ENCODE results near the gene FRMD4A. TPM values are rescaled to one million over a fixed set of nuclear protein-coding genes. Genes with fewer than 3 reads are reported as not detected.

FRMD4A gene
- total RNA-seq, 4 donors from 2014 or later: 13.7 to 27.2 (median 19.6) TPM

DNA sequence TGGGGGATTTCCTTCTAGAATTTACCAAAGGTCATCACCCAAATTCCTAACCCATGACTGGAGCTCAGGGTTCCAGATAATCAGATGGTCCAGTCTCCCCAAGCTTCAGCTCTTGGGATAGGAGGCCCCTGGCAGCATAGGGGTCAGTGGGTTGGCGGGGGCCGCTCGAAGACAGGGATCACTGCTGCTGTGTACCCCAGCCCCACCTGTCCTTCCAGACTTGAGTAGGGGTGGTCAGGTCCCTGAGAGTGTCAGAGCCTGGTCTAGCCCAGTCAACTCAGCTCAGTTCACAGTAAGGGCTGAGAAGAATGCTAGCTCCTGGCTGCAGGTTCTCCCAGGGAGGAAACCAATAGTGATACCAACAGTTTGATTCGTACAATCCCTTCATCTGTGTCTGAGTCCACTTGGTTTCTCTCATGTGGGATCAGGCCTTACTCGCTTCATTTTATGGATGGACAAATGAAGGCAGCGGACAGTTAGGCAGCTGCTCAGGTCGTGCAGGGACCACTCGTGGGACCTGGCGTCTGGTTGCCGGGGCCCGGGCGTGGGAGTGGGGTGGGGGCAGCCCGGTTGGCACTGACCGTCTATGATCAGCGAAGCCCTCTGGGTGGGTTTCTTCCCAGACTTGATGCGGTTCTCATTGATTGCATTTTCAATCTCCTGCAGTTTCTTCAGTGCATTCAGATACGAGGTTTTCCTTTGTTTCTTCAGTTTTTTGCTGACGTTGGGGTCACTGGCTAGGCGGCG is 665.0 kb downstream of the FRMD4A start:
- no peak overlapping the region for H3K27ac ChIP-seq
- H3K9me3 ChIP-seq: no peaks in the 10 kb centered on the region
- no peak overlapping the region for H3K4me3 ChIP-seq
- TF ChIP-seq POLR2AphosphoS5 (IDR thresholded peaks at IDR 0.05) (no peak), EP300 (IDR thresholded peaks at IDR 0.05) (no peak), POLR2A (IDR thresholded peaks at IDR 0.05) (no peak)
- TF ChIP-seq, protein P1, sequence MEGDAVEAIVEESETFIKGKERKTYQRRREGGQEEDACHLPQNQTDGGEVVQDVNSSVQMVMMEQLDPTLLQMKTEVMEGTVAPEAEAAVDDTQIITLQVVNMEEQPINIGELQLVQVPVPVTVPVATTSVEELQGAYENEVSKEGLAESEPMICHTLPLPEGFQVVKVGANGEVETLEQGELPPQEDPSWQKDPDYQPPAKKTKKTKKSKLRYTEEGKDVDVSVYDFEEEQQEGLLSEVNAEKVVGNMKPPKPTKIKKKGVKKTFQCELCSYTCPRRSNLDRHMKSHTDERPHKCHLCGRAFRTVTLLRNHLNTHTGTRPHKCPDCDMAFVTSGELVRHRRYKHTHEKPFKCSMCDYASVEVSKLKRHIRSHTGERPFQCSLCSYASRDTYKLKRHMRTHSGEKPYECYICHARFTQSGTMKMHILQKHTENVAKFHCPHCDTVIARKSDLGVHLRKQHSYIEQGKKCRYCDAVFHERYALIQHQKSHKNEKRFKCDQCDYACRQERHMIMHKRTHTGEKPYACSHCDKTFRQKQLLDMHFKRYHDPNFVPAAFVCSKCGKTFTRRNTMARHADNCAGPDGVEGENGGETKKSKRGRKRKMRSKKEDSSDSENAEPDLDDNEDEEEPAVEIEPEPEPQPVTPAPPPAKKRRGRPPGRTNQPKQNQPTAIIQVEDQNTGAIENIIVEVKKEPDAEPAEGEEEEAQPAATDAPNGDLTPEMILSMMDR (IDR thresholded peaks at IDR 0.05): no peak
- 87 to 100% methylated on average over 1 to 9 of the region's 20 CpGs for WGBS, 2 donors (ENCODE audit: low coverage in 1 of 2)
- no peaks in the 10 kb centered on the region for H3K27me3 ChIP-seq
- H3K36me3 ChIP-seq: peaks cover 0 to 88% of the 10 kb centered on the region in 2 donors
- ATAC-seq: no peak
- peaks cover 0 to 10% (median 0%) of the 10 kb centered on the region in 3 donors for H3K4me1 ChIP-seq

DNA sequence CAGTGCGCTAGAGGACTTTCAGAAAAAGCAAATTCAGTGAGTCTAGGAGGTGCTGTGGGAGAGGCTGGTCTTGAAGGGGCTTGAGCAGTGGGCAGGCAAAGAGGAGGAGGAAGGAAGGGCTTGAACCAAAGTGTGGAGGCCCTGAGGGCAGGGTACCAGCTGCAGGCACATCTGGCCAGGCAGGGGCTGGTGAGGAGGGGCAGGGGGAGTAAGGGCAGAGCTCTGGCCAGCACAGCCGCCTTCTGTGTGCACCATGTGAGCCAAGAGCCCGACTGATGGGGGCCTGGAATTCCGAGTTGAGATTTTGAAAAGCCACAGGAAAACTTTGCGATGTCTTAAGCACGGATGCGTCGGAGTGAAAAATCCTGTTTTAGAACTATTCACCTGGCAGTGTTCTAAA is 669.5 kb downstream of the FRMD4A start:
- Histone ChIP-seq H3K4me1 (peaks cover 0 to 35% (median 9%) of the 10 kb centered on the region in 3 donors), H3K27me3 (no peaks in the 10 kb centered on the region), H3K27ac (peak overlapping the region in 3 of 4 donors; percentile 4 to 83 (median 82)), H3K4me3 (no peak overlapping the region), H3K9me3 (no peaks in the 10 kb centered on the region), H3K36me3 (peaks cover 0 to 64% of the 10 kb centered on the region in 2 donors)
- ATAC-seq: no peak
- 41 to 56% methylated on average over 8 of the region's 8 CpGs for WGBS, 2 donors (ENCODE audit: low coverage in 1 of 2)
- TF ChIP-seq EP300 (IDR thresholded peaks at IDR 0.05) (no peak), POLR2AphosphoS5 (IDR thresholded peaks at IDR 0.05) (no peak), POLR2A (IDR thresholded peaks at IDR 0.05) (no peak)
- TF ChIP-seq, protein P1 (IDR thresholded peaks at IDR 0.05): no peak

DNA sequence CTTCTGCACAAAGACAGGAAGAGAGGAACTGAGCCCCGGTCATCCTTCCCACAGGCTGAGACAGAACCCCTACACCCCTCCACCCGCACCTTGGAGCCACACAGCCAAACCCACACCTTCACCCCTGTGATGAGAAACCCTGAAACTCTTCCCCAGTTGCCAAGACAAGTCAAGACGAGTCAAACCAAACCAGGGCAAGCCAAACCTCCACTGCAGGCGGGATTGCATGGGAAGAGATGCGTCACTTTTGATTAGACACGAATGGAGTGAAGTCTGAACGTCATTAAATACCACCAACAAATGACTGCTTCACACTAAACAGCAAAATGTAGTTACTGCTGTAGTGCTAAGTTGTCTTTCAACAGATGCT is 670.2 kb downstream of the FRMD4A start:
- Histone ChIP-seq H3K9me3 (no peaks in the 10 kb centered on the region), H3K4me3 (no peak overlapping the region), H3K27ac (peak overlapping the region in 3 of 4 donors; percentile 70 to 83 (median 82)), H3K36me3 (peaks cover 0 to 64% of the 10 kb centered on the region in 2 donors), H3K27me3 (no peaks in the 10 kb centered on the region), H3K4me1 (peaks cover 0 to 35% (median 9%) of the 10 kb centered on the region in 3 donors)
- WGBS, 2 donors (ENCODE audit: low coverage in 1 of 2): 25 to 48% methylated on average over 2 to 3 of the region's 7 CpGs
- no peak for ATAC-seq
- TF ChIP-seq POLR2A (IDR thresholded peaks at IDR 0.05) (no peak), POLR2AphosphoS5 (IDR thresholded peaks at IDR 0.05) (no peak), EP300 (IDR thresholded peaks at IDR 0.05) (no peak)
- TF ChIP-seq, protein P1 (IDR thresholded peaks at IDR 0.05): no peak

DNA sequence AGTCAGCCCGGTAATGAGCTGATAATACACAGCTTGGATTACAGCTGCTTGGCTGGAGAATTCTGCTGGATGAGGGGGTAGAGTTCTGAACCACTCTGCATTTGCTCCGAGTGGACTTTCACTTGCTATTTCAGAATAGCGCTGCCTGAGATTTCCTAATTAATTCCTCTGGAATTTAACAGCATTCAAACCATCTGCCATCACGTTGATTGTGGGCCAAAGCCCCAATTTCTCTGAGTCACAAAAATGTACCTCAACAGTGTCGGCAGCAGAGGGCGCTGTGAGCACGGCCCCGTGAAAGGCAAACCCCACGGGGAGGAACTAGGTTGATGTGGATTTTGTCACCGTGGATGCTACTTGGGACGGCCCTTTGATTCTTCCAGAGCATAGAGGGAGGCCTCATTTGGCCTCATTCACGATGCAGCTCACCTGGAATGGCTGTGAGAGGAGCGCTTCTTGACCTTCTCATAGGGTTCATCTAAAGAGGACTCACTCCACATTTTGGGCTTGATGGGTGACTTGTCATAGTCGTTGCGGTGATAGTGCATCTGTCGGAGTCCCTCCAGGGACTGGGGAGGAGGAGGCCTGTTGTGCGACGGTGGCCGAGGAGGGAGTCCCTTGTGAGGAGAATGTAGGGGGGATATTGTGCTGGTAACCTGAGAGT is 670.7 kb downstream of the FRMD4A start:
- Histone ChIP-seq H3K27ac (peak overlapping the region; percentile 47 to 83 (median 76)), H3K4me3 (peak overlapping the region in 1 of 2 donors; percentile 21)
- ATAC-seq: peak; percentile 81

More for the DNA sequence above, 670.7 kb downstream of the FRMD4A start:
- 6 to 11% methylated on average over 3 to 10 of the region's 19 CpGs for WGBS, 2 donors (ENCODE audit: low coverage in 1 of 2)
- peaks cover 0 to 35% (median 9%) of the 10 kb centered on the region in 3 donors for H3K4me1 ChIP-seq
- no peaks in the 10 kb centered on the region for H3K27me3 ChIP-seq
- peaks cover 0 to 64% of the 10 kb centered on the region in 2 donors for H3K36me3 ChIP-seq
- H3K9me3 ChIP-seq: no peaks in the 10 kb centered on the region
- TF ChIP-seq POLR2AphosphoS5 (IDR thresholded peaks at IDR 0.05): peak; percentile 65
- TF ChIP-seq, protein P1 (IDR thresholded peaks at IDR 0.05): peak; percentile 89 to 96 (median 93)
- no peak for TF ChIP-seq EP300 (IDR thresholded peaks at IDR 0.05)
